ENCODE data around the gene MYMK.

Gene MYMK

DNA sequence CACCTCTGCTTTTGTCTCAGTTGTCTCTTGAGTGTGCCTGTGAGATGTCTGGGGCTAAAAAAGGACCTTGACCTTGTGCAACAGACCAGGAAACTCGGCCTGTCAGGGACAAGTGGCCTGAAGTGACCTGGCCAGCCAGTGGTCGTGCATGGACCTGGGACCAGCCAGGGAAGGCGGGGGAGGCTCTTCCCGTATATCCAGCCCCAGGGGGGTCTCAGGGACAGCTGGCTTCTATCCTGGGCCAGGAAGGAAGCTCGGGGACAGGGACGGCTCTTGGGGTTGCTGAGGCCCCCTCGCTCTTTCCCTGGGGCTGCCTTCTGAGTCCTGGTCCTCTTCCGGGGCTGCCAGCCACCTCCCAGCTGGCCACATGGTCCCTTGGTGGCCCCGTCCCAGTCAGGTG is 6.5 kb upstream of the MYMK start:
- TF ChIP-seq, protein P1, sequence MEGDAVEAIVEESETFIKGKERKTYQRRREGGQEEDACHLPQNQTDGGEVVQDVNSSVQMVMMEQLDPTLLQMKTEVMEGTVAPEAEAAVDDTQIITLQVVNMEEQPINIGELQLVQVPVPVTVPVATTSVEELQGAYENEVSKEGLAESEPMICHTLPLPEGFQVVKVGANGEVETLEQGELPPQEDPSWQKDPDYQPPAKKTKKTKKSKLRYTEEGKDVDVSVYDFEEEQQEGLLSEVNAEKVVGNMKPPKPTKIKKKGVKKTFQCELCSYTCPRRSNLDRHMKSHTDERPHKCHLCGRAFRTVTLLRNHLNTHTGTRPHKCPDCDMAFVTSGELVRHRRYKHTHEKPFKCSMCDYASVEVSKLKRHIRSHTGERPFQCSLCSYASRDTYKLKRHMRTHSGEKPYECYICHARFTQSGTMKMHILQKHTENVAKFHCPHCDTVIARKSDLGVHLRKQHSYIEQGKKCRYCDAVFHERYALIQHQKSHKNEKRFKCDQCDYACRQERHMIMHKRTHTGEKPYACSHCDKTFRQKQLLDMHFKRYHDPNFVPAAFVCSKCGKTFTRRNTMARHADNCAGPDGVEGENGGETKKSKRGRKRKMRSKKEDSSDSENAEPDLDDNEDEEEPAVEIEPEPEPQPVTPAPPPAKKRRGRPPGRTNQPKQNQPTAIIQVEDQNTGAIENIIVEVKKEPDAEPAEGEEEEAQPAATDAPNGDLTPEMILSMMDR (IDR thresholded peaks at IDR 0.05) = no peak

DNA sequence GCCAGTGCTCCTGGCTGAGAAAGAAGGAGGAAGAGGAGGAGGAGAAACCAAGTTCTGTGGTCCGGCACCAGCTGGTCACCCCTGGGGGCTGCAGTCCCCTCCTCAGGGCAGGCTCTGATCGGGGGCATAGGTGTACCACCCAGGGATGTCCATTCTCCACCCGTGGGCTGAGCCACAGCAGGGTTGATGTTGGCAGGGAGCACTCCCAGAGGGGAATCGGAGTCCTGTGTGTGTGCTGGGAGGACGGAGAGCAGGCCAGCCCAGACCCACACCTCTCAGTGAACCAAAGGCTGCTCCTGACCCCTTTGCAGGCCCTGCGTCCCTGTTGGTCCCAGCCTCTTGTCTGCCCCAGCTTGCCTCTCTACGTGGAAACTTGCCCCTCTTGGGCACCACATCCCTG is 5.1 kb upstream of the MYMK start:
- TF ChIP-seq, protein P1 (IDR thresholded peaks at IDR 0.05) = no peak

DNA sequence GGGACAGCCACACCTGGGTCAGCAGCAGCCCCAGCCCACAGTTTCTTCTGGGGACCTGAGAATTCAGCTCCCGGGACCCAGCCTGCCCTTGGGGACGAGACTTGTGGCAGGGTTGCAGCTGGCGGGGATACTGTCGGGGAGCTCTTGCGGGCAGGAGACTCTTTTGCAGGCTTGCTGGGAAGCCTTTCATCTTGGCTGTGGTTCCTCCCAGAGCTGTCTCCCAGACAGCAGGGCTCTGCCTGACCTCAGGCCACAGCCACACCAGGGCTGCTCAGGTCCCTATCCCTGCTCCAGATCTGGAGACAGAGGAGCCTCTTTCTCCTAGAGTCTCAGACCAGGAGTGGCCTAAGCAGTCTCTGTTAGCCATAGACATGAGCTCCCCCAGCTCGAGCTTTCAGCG is 4.7 kb upstream of the MYMK start:
- TF ChIP-seq, protein P1 (IDR thresholded peaks at IDR 0.05) = no peak

DNA sequence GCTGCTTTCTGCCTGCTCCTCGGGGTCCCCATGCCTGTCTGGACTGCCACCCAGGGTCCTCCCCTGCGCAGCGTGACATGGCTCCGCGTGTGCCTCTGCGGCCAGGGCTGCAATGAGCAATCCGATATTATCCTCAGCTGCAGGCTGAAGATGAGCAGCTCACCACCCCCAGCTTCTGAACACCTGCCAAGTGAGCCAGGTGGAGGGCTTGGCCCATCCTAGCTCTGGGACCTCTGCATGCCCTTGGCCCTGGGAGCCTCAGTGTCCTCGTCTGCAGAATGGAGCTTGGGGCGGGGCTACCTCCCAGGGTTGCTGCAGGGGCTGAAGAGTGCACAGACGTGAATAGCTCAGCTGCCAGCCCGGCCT is 4.1 kb upstream of the MYMK start:
- TF ChIP-seq, protein P1 (IDR thresholded peaks at IDR 0.05) = no peak

DNA sequence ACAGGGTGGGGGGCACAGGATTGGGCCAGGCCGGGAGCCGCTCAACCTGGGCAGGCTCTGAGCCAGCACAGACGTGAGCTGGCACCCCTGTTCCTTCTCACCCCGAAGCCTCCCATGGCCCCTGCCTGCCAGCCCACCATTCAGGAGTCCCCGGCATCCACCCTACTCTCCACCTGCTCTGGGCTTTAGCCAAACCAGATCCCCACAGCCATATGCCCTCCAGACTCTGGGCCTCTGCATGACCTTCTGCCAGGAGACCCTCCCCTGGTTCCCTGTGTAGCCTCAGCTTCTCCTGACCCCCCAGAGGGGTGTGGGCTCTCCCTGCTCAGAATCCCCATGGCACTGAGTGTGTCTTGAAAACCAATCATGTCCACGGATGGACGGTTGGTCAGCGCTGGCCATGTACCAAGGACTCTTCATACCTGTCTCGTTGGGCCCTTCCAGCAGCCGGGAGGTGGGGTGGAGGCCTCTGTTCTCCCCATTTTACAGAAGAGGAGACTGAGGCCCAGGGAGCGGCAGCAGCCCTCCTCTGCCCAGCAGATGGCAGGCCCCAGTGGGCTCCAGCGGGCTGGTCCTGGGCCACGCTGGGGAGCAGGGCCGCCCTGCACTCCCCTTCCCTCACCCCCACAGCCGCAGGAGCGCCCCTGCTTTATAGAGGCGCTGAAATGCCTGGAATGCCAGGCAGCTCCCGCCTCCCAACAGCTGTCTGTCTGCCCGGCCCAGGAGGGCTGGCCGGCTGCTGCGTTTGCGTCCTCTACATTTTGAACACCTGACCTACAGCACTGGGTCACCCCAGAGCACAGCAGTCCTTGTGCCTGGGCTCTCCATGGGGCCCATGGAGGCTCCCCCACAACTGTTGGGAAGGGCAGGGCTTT is 3.5 kb upstream of the MYMK start:
- TF ChIP-seq, protein P1 (IDR thresholded peaks at IDR 0.05) = no peak

DNA sequence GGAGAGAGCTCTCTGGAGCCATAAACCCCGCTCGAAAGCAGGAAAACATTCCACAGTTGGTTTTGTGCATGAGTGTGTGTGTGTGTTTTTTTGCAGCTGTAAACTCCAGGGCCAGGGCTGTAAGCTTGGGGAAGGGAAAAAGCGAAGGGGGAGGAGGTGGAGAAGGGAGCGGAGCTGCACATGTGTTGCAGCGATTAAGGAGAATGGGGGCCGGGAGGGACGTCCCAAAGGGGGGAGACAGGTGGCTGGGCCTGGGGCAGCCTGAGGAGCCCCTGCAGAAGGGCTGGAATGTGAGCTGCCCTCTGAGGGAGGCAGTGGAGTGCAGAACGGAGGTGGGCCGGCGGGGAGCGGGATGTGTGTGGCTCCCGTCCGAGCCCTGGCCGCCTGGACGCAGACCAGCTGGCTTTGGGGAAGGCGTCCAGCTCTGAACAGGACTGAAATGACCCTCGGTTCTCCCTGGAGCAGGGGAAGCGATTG is 2.7 kb upstream of the MYMK start:
- TF ChIP-seq, protein P1 (IDR thresholded peaks at IDR 0.05) = no peak

DNA sequence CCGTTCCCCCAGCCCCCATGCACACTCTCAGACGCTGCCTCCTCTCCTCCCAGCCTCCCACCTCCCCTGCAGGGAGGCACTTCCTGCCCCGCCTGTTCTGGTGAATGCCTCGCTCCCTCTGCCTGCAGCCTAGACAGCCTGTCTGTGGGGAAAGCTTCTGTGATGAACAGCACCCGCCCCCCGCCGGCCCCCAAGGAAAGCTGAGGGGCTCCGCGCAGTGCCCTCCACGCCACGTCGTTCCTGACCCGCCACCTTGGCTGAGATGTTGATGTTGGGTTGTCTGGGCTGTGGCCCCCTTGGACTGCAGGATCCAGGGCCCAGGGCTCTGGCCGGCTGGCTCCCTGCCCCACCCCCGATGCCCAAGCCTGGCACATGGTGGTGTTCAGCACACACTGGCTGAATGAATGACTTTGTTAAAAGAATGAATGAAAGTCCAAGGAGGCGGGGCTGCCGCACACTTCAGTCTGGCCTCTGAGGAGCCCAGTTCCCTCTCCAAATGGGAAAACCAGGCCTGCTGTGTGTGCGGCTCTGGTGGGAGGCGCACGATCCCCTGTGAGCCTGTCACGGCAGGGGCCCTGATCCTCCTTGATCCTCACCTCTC is 2.1 kb upstream of the MYMK start:
- TF ChIP-seq, protein P1 (IDR thresholded peaks at IDR 0.05) = no peak

All from LNCAP (cell line).